ACC112 (cell line): ENCODE measurements around the gene MYOM3.

Experiments used
- H2AFZ ChIP-seq: fragments of 200-600 bp; sonication (generic); one replicate; pipeline ENCODE4 v1.6.0; 2017; ENCODE audit warnings: antibody characterized with exemption, low read length; ENCODE audit not compliant: unreplicated experiment
- H3K27ac ChIP-seq: fragments of 200-600 bp; sonication (generic); 2 replicates; pipeline ENCODE4 v1.5.1; 2014; ENCODE audit warnings: low read depth, mild to moderate bottlenecking, antibody characterized with exemption, low read length, moderate library complexity
- H3K27me3 ChIP-seq: fragments of 200-600 bp; sonication (generic); 2 replicates; pipeline ENCODE4 v1.6.1; 2014; ENCODE audit warnings: mild to moderate bottlenecking, antibody characterized with exemption, low read length, moderate library complexity, mixed read lengths; ENCODE audit not compliant: insufficient read depth
- H3K36me3 ChIP-seq: fragments of 200-600 bp; sonication (generic); 2 replicates; pipeline ENCODE4 v1.6.1; 2016; ENCODE audit warnings: mild to moderate bottlenecking, antibody characterized with exemption, low read length, moderate library complexity, mixed read lengths; ENCODE audit not compliant: insufficient read depth
- H3K4me1 ChIP-seq: fragments of 200-600 bp; sonication (generic); one replicate; pipeline ENCODE4 v1.6.1; 2016; ENCODE audit warnings: low read length, mixed read lengths; ENCODE audit not compliant: insufficient read depth, unreplicated experiment, control insufficient read depth
- H3K4me3 ChIP-seq: fragments of 200-600 bp; sonication (generic); 2 replicates; pipeline ENCODE4 v1.5.1; 2014; ENCODE audit warnings: mild to moderate bottlenecking, low read depth, low read length
- H3K79me2 ChIP-seq: fragments of 200-600 bp; sonication (generic); one replicate; pipeline ENCODE4 v1.6.0; 2016; ENCODE audit warnings: low read length; ENCODE audit not compliant: control insufficient read depth, unreplicated experiment, insufficient read depth

Gene MYOM3

DNA sequence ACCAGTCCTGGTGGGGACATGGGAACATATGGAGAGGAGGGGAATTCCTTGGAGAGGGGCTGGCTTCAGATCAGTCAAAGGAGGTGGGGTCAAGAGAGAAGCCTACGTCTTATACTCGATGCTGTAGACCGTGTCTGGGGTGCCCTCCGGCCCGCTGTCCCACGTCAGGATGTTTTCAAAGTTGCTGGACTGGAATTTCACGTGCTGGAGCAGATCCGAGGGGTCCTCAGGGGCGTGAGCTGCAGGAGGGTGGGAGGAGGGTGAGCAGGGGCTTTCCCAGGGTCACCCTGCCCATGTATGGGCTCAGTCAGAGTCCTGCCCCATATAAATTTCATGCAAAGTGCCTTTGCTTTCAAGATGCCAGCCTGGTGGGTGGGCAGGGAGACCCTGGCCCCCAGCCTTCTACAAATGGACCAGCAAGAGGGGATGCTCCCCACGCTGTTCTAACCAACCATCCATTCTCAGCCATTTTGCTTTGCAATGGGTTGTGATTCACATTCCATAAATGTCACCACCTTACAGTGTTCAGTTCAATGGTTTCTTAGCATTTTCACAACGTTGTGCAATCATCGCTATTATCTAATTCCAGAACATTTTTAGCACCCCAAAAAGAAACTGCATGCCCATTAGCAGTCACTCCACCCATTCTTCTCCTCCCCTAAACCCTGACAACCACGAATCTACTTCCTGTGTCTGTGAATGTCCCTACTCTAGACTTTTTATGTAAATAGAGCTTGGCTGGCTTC, 26.7 kb upstream of the MYOM3 start:
- Histone ChIP-seq H3K4me3 (no peak overlapping the region), H3K36me3 (peaks cover 3% of the 10 kb centered on the region; the same call in 1 of the 2 replicates), H3K27ac (no peak overlapping the region), H3K4me1 (peaks cover 6% of the 10 kb centered on the region), H3K79me2 (no peaks in the 10 kb centered on the region), H2AFZ (no peak overlapping the region), H3K27me3 (no peaks in the 10 kb centered on the region)

DNA sequence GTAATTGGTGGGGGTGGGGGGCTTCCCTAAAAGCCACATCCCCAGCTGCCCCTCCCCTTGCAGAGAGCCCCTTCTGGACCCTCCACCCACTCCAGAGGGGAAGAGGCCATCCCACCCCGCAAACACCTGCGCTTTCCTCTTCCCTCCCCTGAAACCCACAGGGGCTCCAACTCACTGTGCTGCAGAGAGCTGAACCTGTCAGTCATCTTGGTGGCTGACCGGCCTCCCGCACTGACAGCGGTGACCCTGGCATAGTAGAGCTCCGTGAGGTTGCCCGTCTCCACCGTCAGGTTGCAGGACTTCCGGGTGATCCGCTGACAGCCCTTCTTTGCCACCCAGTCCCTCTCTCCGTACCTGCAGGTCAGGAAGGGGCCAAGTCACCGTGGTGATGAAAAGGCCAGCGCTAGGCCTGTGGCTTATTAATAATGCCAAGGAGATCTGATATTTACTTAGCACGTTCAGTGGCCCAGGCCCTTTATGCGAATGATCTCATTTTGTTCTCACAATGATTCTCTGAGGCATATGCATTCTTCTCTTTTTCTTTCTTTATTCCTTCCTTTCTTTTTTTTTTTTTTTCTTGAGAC, 25.1 kb upstream of the MYOM3 start:
- no peak overlapping the region for H2AFZ ChIP-seq

GRCh38 chr1:24134376-24134775, 22.4 kb upstream of the MYOM3 start:
- peaks cover 11% of the 10 kb centered on the region for H3K36me3 ChIP-seq
- no peaks in the 10 kb centered on the region for H3K4me1 ChIP-seq
- no peak overlapping the region for H3K27ac ChIP-seq
- no peaks in the 10 kb centered on the region for H3K79me2 ChIP-seq
- H3K4me3 ChIP-seq, result no peak overlapping the region
- H3K27me3 ChIP-seq, result no peaks in the 10 kb centered on the region
- no peak overlapping the region for H2AFZ ChIP-seq

More for the DNA sequence above, 25.1 kb upstream of the MYOM3 start:
- no peak overlapping the region for H3K4me3 ChIP-seq
- peaks cover 3% of the 10 kb centered on the region for H3K4me1 ChIP-seq
- H3K36me3 ChIP-seq, result peaks cover 7% of the 10 kb centered on the region
- H3K79me2 ChIP-seq, result no peaks in the 10 kb centered on the region
- H3K27me3 ChIP-seq, result no peaks in the 10 kb centered on the region
- no peak overlapping the region for H3K27ac ChIP-seq

GRCh38 chr1:24133819-24134218, 21.9 kb upstream of the MYOM3 start:
- Histone ChIP-seq H3K4me3 (no peak overlapping the region), H3K79me2 (no peaks in the 10 kb centered on the region), H3K27me3 (no peaks in the 10 kb centered on the region), H3K27ac (no peak overlapping the region), H2AFZ (no peak overlapping the region), H3K4me1 (no peaks in the 10 kb centered on the region), H3K36me3 (peaks cover 11% of the 10 kb centered on the region)

- Histone ChIP-seq H3K27ac (no peak overlapping the region), H2AFZ (no peak overlapping the region), H3K4me1 (peaks cover 9% of the 10 kb centered on the region), H3K27me3 (no peaks in the 10 kb centered on the region), H3K4me3 (no peak overlapping the region), H3K36me3 (peaks cover 11% of the 10 kb centered on the region), H3K79me2 (no peaks in the 10 kb centered on the region)
Measured at GRCh38 chr1:24130385-24130784, 18.4 kb upstream of the MYOM3 start.

GRCh38 chr1:24127801-24128363, 15.9 kb upstream of the MYOM3 start:
- H3K4me1 ChIP-seq, result peaks cover 21% of the 10 kb centered on the region
- H3K79me2 ChIP-seq, result no peaks in the 10 kb centered on the region
- no peak overlapping the region for H3K4me3 ChIP-seq
- no peak overlapping the region for H2AFZ ChIP-seq
- H3K27me3 ChIP-seq, result no peaks in the 10 kb centered on the region
- H3K27ac ChIP-seq, result no peak overlapping the region
- H3K36me3 ChIP-seq, result peaks cover 5% of the 10 kb centered on the region; the same call in 1 of the 2 replicates

DNA sequence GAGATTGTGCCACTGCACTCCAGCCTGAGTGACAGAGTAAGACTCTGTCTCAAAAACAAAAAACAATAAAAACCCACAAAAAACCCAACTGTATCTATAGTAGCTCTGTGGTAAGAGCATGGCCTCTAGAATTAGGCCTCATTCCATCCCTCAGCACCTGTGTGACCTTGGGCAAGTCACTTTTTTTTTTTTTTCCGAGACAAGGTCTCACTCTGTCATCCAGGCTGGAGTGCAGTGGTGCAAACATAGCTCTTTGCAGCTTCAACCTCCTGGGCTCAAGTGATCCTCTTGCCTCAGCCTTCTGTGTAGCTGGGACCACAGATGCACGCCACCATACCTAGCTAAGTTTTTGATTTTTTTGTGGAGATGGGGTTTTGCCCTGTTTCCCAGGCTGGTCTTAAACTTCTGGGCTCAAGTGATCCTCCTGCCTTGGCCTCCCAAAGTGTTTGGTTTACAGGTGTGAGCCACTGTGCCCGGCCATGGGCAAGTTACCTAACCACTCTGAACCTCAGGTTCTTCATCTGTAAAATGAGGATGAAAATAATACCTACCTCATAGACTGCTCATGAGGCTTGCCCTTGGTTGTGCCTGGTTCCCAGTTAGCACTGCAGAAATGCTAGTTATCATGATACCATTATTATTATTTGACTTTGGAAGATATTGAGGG, 15.3 kb upstream of the MYOM3 start:
- no peak overlapping the region for H3K4me3 ChIP-seq
- no peaks in the 10 kb centered on the region for H3K27me3 ChIP-seq
- no peak overlapping the region for H2AFZ ChIP-seq
- no peak overlapping the region for H3K27ac ChIP-seq
- H3K79me2 ChIP-seq, result no peaks in the 10 kb centered on the region
- H3K36me3 ChIP-seq, result peaks cover 4% of the 10 kb centered on the region; the same call in 1 of the 2 replicates
- peaks cover 21% of the 10 kb centered on the region for H3K4me1 ChIP-seq

- H3K27ac ChIP-seq, result 0 out of 2 replicates have a peak overlapping the region, but pooled peaks have one; percentile 26
- no peaks in the 10 kb centered on the region for H3K79me2 ChIP-seq
- peaks cover 21% of the 10 kb centered on the region for H3K4me1 ChIP-seq
- peaks cover 4% of the 10 kb centered on the region; the same call in 1 of the 2 replicates for H3K36me3 ChIP-seq
- no peak overlapping the region for H3K4me3 ChIP-seq
- H3K27me3 ChIP-seq, result no peaks in the 10 kb centered on the region
- H2AFZ ChIP-seq, result no peak overlapping the region
Measured at GRCh38 chr1:24126672-24127023, 14.7 kb upstream of the MYOM3 start.

- Histone ChIP-seq H3K27ac (peak overlapping the region; percentile 26; the same call in 1 of the 2 replicates), H3K4me1 (peaks cover 21% of the 10 kb centered on the region), H2AFZ (no peak overlapping the region), H3K79me2 (no peaks in the 10 kb centered on the region), H3K36me3 (peaks cover 4% of the 10 kb centered on the region; the same call in 1 of the 2 replicates), H3K4me3 (no peak overlapping the region), H3K27me3 (no peaks in the 10 kb centered on the region)
Measured at GRCh38 chr1:24126018-24126671, 14.2 kb upstream of the MYOM3 start.

GRCh38 chr1:24125456-24125855, 13.5 kb upstream of the MYOM3 start:
- Histone ChIP-seq H3K79me2 (no peaks in the 10 kb centered on the region), H3K4me3 (no peak overlapping the region), H2AFZ (no peak overlapping the region), H3K4me1 (peaks cover 26% of the 10 kb centered on the region), H3K36me3 (no peaks in the 10 kb centered on the region), H3K27me3 (no peaks in the 10 kb centered on the region), H3K27ac (no peak overlapping the region; the same call in 1 of the 2 replicates)
